ENCODE data around the gene PCK1.

PCK1 gene

GRCh38 chr20:57608516-57608915 lies 47.6 kb downstream of the PCK1 start:
- no peak for DNase-seq

GRCh38 chr20:57609086-57609841 lies 48.4 kb downstream of the PCK1 start:
- no peak for DNase-seq

DNA sequence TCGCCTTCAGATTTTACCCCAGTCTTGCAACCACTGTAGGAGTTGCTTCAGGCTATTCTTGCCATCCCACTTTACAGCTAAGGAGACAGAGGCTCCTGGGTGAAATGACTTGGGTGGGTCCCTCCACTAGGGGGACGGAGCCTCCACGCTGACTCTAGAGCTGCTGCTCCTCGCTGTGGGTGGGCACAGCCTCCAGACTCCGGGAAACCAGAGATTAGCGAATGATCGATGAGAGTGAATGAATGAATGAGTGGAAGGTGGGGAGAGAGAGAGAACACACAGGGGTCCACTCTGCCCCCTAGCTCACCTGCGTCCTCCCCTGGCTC lies 48.9 kb downstream of the PCK1 start:
- DNase-seq: no peak

- DNase-seq: no peak
These were observed 49.5 kb downstream of the PCK1 start for GRCh38 chr20:57610261-57610952.

GRCh38 chr20:57611586-57612311 lies 50.8 kb downstream of the PCK1 start:
- no peak for DNase-seq

GRCh38 chr20:57612436-57612835 lies 51.5 kb downstream of the PCK1 start:
- DNase-seq: no peak

DNA sequence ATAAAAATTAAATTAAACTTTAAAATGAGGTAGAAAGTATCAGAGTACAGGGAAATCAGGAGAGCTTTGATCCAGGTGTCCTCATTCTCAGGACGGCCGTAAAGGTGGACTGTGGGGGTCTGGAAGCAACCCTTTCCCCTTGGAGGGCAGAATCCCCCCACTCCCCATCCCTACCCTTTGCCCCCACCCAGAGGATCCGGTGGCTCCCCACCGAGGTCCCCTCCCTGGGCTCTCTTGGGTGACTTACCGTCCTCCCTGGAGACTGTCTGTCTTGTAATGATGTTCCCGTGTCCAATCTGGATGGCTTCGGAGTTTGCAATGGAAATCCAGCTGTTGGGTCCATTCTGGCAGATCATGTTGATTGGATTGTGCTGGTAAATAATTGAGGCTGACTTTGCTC lies 52.0 kb downstream of the PCK1 start:
- DNase-seq: no peak

GRCh38 chr20:57613481-57613921 lies 52.6 kb downstream of the PCK1 start:
- no peak for DNase-seq

DNA sequence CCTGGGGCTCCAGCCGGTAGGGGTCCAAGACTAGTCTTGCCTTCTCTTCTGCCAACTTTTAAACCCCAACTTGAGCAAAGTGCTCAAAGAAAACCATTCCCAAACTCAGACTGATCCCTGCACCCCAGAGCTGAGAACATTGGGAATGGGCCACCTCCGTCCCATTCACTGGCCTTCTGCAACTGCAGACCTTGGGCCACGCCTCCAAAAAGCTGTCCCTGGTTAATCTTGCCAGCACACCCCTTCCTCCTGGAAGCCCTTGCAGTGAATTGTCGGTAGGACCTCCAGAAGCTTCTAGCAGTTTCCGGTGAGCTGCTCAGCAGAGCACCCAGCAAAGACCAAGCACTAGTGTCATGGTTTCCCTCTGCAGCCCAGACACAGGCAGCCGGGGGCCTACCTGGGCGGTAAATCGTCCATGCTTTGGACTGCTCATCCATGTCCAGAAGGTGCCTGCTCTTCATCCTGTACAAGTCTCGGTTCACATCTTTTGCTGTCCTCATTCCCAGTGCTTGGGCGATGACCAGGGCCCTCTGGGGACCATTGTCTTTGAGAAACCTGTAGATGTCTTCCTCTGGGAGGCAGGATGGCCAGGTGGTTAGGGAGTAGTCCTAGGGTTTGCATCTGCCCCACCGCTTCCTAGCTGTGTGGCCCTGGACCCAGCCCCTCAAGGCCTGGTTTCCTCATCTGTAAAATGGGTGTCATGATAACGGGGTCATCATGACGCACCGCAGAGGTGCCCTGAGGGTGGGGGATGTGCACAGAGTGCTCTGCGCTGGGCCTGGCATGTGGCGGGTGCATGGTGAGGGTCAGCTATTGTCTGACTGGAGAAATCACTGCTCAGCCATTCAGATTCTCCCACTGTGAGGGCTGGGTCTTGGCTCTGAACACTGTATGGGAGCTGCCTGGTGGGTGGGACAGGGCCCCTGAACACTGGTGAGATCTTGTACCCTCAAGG lies 53.9 kb downstream of the PCK1 start:
- DNase-seq: no peak

- no peak for DNase-seq
These were observed 54.5 kb downstream of the PCK1 start for GRCh38 chr20:57615445-57615811.

GRCh38 chr20:57616143-57616951 lies 55.4 kb downstream of the PCK1 start:
- no peak for DNase-seq

DNA sequence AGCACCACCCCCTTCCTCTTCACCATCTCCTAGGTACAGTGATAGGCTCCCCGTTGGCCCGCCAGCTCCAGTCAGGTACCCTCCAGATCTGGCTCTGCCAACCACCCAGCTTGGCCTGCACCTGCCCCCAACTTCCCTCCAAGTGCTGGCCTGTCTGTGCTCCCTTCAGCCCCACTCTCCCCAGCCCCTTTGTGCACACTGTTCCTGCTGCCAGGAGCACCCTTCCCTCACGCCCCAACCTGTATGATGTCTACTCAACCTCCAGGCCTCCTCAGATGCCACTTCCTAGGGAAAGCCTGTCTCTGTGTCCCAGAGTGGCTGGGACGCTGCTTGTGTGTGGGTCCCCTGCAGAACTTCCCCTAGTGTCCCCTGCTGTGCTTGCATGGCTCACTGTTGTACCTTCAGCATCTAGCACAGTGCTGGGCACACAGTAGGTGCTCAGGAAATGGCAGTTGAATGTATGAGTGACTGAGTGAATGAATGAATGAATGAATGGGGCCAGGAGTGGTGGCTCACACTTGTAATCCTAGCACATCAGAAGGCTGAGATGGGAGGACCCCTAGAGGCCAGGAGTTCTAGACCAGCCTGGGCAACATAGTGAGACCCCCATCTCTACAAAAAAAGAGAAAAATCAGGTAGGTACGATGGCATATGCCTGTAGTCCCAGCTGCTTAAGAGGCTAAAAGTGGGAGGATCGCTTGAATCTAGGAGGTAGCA lies 56.3 kb downstream of the PCK1 start:
- no peak for DNase-seq
